Stimulated activated naive CD8-positive, alpha-beta T cell treated with anti-CD3 and anti-CD28 coated beads, Interleukin-15, Interleukin-2, amounts not matched to agents 100 U/mL and 50 U/mL, for 24 hours (primary cell): ENCODE results near the gene COL9A2.

Experiments
- ATAC-seq: fragments of 150-1000 bp; cut with Tn5 transposase; one replicate; pipeline ENCODE4 v1.10.0; 2021
- DNase-seq: peaks from one replicate; pipeline ENCODE4 v3.0.0; 2021

COL9A2 gene

GRCh38 chr1:40257688-40258444 lies 59.2 kb downstream of the COL9A2 start, which contains the start of gene ZMPSTE24:
TSS of gene ZMPSTE24 (plus strand) at chr1:40258236. CDS start at chr1:40258272, 36 bp downstream.
- DNase-seq (peak; percentile 94), ATAC-seq (peak; percentile 99)

- DNase-seq (no peak), ATAC-seq (no peak)
Measured at GRCh38 chr1:40257313-40257687, 59.8 kb downstream of the COL9A2 start.

GRCh38 chr1:40256401-40257084 lies 60.5 kb downstream of the COL9A2 start:
- no peak for ATAC-seq
- no peak for DNase-seq

- no peak for DNase-seq
- no peak for ATAC-seq
Measured at GRCh38 chr1:40255231-40255630, 61.9 kb downstream of the COL9A2 start.

GRCh38 chr1:40252601-40253000 lies 64.5 kb downstream of the COL9A2 start:
- DNase-seq (no peak), ATAC-seq (no peak)

- ATAC-seq, result no peak
Measured at GRCh38 chr1:40251456-40251855, 65.6 kb downstream of the COL9A2 start.

More at GRCh38 chr1:40251456-40251855, 65.6 kb downstream of the COL9A2 start:
- no peak for DNase-seq
